Mucosa of descending colon (tissue), 3 donors: Measurements from ENCODE around the gene LNX2. TPM values are rescaled to one million over a fixed set of nuclear protein-coding genes. Genes with fewer than 3 reads are reported as not detected.

Source experiments
- ATAC-seq: fragments of 200-7000 bp; cut with Tn5 transposase; one replicate; pipeline ENCODE4 v1.9.1; 2020; ENCODE audit warnings: mild to moderate bottlenecking, moderate library complexity
- DNase-seq, 3 donors: peaks; one replicate each; pipeline ENCODE4 v3.0.0-alpha.2; 2020
- H3K36me3 ChIP-seq: fragments of 200-600 bp; one replicate; pipeline ENCODE4 v1.8.0; 2021; ENCODE audit warnings: low read depth, mild to moderate bottlenecking
- H3K4me1 ChIP-seq: fragments of 200-600 bp; one replicate; pipeline ENCODE4 v1.8.0; 2021; ENCODE audit warnings: low read depth, mild to moderate bottlenecking
- H3K4me3 ChIP-seq: fragments of 200-600 bp; one replicate; pipeline ENCODE4 v1.8.0; 2021; ENCODE audit warnings: mild to moderate bottlenecking
- H3K9me3 ChIP-seq: fragments of 200-600 bp; one replicate; pipeline ENCODE4 v1.8.0; 2021; ENCODE audit warnings: mild to moderate bottlenecking
- intact Hi-C, 2 donors: fragments of 100-400 bp; cut with DNase I in 1 of 2; cut with micrococcal nuclease in 1 of 2; formaldehyde crosslinking; loops; one replicate each; pipeline versions ENCODE4 v1.11.0 to v1.11.1; 2022; cut with DNase I, micrococcal nuclease
- total RNA-seq, 3 donors: library from RNA; stranded (reverse); fragmentation: NEBNext Ultra II Directional in 2 of 3; extraction: Animal tissue kit (Norgen Biotek cat#: 25700) in 2 of 3; gene quantifications; one replicate each; pipeline versions ENCODE4 v1.2.1 to v1.2.4, GENCODE V29; 2021 to 2023
- TF ChIP-seq, protein P1 (sequence below): fragments of 200-600 bp; IDR thresholded peaks from one replicate; pipeline ENCODE4 v1.8.0; 2022; ENCODE audit warnings: antibody characterized with exemption, mild to moderate bottlenecking
- donor health status: DM: no; HTN: no; CAD: no; lungs with moderate emphysema.
- donor health status: DM: no; HTN: no; CAD: no.
- donor health status: DM: no; HTN: yes; CAD: no.

Gene LNX2
- total RNA-seq, 3 donors from 2014 or later: 20.0 to 34.0 (median 26.2) TPM

DNA sequence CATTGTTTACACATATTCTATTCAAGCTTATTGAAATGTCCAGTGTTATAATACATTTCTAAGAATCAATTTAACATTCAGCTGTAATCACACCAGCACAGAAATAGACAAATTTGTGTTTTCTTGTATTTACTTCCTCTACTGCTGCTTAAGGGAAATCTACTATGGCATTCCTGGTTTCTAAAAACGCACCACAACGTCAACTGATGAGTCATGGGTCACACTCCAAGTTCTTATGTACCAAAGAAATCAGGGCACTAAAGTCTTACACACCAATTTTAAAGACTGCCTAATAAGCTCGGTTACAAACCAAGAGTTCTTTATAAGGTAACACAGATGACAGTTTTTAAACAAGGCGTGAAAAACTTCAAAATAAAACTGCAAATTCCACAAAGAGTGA lies 13.2 kb downstream of the LNX2 start:
- DNase-seq: peak in 1 of 3 donors; percentile 51

DNA sequence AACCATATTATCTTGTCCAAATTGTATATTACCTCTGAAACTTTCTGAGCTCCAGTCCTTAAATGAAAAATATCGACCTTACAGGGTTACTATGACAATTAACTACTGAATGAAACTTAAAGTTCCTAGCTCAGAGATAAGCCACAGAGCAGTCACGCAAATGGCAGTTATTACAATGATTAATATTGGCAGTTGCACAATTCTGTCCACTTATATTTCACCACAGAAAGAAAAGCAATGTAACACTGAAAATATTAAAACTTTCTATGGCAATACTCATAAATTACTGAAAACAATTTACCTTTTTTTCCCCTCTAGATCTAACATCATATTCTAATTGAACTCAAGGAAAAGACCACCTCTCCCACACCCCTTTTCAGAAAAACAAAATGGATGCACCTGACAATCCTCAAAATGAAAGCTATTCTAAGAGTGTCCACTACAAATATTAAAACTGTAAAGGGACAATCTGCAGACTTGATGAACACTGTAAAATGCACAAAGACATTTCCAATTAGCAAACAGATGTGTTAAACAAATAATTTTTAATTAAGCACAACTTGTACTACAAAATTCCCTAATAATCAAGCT lies 14.6 kb downstream of the LNX2 start:
- Histone ChIP-seq H3K9me3 (no peaks in the 10 kb centered on the region), H3K4me3 (no peak overlapping the region), H3K4me1 (no peaks in the 10 kb centered on the region), H3K36me3 (no peaks in the 10 kb centered on the region)
- DNase-seq: no peak
- intact Hi-C loops: no loop called here
- no peak for ATAC-seq
- TF ChIP-seq, protein P1, sequence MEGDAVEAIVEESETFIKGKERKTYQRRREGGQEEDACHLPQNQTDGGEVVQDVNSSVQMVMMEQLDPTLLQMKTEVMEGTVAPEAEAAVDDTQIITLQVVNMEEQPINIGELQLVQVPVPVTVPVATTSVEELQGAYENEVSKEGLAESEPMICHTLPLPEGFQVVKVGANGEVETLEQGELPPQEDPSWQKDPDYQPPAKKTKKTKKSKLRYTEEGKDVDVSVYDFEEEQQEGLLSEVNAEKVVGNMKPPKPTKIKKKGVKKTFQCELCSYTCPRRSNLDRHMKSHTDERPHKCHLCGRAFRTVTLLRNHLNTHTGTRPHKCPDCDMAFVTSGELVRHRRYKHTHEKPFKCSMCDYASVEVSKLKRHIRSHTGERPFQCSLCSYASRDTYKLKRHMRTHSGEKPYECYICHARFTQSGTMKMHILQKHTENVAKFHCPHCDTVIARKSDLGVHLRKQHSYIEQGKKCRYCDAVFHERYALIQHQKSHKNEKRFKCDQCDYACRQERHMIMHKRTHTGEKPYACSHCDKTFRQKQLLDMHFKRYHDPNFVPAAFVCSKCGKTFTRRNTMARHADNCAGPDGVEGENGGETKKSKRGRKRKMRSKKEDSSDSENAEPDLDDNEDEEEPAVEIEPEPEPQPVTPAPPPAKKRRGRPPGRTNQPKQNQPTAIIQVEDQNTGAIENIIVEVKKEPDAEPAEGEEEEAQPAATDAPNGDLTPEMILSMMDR: no peak

More for the DNA sequence above, 13.2 kb downstream of the LNX2 start:
- ATAC-seq: peak; percentile 92
- Histone ChIP-seq H3K36me3 (no peaks in the 10 kb centered on the region), H3K9me3 (no peaks in the 10 kb centered on the region), H3K4me3 (no peak overlapping the region), H3K4me1 (no peaks in the 10 kb centered on the region)
- TF ChIP-seq, protein P1: no peak
- intact Hi-C loops: no loop called here

- Histone ChIP-seq H3K4me1 (no peaks in the 10 kb centered on the region), H3K4me3 (no peak overlapping the region), H3K9me3 (no peaks in the 10 kb centered on the region), H3K36me3 (no peaks in the 10 kb centered on the region)
- intact Hi-C loops: no loop called here
- DNase-seq (no peak), ATAC-seq (no peak)
- TF ChIP-seq, protein P1: no peak
These were observed 15.2 kb downstream of the LNX2 start for GRCh38 chr13:27605099-27605498.

DNA sequence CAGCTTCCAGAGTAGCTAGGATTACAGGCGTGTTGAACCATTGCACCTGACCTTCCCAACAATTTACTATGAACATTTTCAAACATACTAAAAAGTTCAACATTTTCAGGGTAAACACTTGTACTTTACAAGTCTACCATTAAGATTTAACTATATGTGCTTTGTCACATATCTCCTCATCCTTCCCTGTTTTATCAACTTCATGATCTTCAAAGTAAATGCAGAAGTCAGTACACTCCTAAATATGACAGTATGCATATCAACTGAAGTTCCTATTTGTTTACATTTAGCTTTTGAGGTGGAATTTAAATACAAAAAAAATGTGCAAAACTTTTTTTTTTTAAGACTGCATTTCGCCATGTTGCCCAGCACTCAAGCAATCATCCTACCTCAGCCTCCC lies 18.5 kb downstream of the LNX2 start:
- H3K9me3 ChIP-seq: no peaks in the 10 kb centered on the region
- TF ChIP-seq, protein P1: no peak
- DNase-seq: no peak
- no peak for ATAC-seq
- no peaks in the 10 kb centered on the region for H3K36me3 ChIP-seq
- intact Hi-C loops: no loop called here
- H3K4me1 ChIP-seq: no peaks in the 10 kb centered on the region
- H3K4me3 ChIP-seq: no peak overlapping the region

- Histone ChIP-seq H3K9me3 (no peaks in the 10 kb centered on the region), H3K4me3 (no peak overlapping the region), H3K36me3 (no peaks in the 10 kb centered on the region), H3K4me1 (no peaks in the 10 kb centered on the region)
- intact Hi-C loops: no loop called here
- ATAC-seq (no peak), DNase-seq (no peak)
- TF ChIP-seq, protein P1: no peak
These were observed 19.1 kb downstream of the LNX2 start for GRCh38 chr13:27601208-27601607.

DNA sequence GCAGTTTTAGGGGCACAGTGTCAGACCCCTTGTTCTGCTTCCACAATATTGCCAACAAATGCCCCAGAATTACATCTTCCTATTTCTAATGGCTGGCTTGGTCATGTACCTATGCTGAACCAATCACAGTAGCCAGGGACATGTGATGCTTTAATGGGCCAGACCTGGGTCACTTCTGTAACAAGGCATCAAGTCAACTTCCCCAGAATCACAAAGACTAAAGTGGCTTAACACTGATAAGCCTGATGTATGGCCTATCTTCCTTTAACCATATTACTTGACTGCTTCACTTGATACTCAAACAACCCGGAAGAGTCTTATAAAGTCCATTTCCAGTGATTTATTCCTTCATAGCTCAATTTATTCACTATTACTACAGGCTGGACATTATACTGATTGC lies 19.6 kb downstream of the LNX2 start:
- Histone ChIP-seq H3K4me3 (no peak overlapping the region), H3K4me1 (peaks cover under 1% of the 10 kb centered on the region), H3K36me3 (no peaks in the 10 kb centered on the region), H3K9me3 (no peaks in the 10 kb centered on the region)
- ATAC-seq (no peak), DNase-seq (no peak)
- TF ChIP-seq, protein P1: no peak
- intact Hi-C loops: no loop called here
